ENCODE data around the gene ILDR2. TPM values are rescaled to one million over a fixed set of nuclear protein-coding genes. Genes with fewer than 3 reads are reported as not detected.

The ILDR2 gene
- total and polyA plus RNA-seq, 2 donors (not counting 3 experiments of a cell fraction or from before 2014, with no cell fraction given) = not detected

DNA sequence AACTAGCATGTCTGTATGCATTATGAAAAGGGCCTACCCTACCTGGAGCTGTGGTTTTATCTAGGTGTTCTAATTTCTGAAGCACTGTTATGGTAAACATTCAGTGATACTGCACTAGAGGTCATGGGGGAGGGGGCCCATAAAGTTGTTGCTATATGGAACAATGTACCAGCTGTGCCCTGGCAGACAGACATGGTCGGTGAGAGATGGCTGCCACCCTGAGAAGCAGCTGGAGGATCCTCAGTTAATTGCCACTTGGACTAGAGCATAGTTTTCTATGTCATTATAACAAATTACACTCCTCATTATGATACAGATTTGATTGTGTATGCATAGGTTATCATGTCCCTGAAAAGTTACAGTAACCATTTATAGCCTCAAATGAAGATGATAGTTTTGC, 45.4 kb downstream of the ILDR2 start:
- Histone ChIP-seq H3K27me3 (ENCODE audit: control insufficient read depth in 2 of 2, insufficient read depth in 2 of 2, low read length in 2 of 2) (peaks cover 0 to 2% of the 10 kb centered on the region in 2 experiments), H3K27ac (ENCODE audit: insufficient read depth, low read depth, low read length) (no peak overlapping the region), H3K9me3 (replicated peaks; ENCODE audit: control insufficient read depth, insufficient read depth, low read length) (no peaks in the 10 kb centered on the region), H3K79me2 (ENCODE audit: control insufficient read depth, insufficient read depth, low read length) (no peaks in the 10 kb centered on the region), H2AFZ (ENCODE audit: low read depth, low read length) (no peak overlapping the region), H3K9me1 (replicated peaks; ENCODE audit: control insufficient read depth, extremely low read depth, insufficient read depth, low read length) (no peaks in the 10 kb centered on the region), H3K4me1 (ENCODE audit: control insufficient read depth, extremely low read depth, insufficient read depth, low read length) (no peaks in the 10 kb centered on the region), H3K9ac (replicated peaks; ENCODE audit: extremely low read depth, insufficient read depth, low read length) (no peak overlapping the region), H3K4me3 (replicated peaks in 1 of 3; ENCODE audit: insufficient read depth in 1 of 3, low read depth in 1 of 3, low read length in 3 of 3) (no peak overlapping the region), H3K4me2 (ENCODE audit: insufficient read depth, low read length) (no peak overlapping the region), H4K20me1 (replicated peaks; ENCODE audit: control insufficient read depth, extremely low read depth, insufficient read depth, low read length) (no peaks in the 10 kb centered on the region), H3K36me3 (ENCODE audit: control insufficient read depth in 2 of 2, extremely low read depth in 1 of 2, insufficient read depth in 2 of 2, low read length in 2 of 2) (no peaks in the 10 kb centered on the region)
- DNase-seq (ENCODE audit: low read depth, low spot score) (no peak), FAIRE-seq (no peak)
- TF ChIP-seq POLR2AphosphoS5 (IDR thresholded peaks at IDR 0.05; ENCODE audit: insufficient read depth, low read depth, low read length) = no peak
- TF ChIP-seq, protein P1, sequence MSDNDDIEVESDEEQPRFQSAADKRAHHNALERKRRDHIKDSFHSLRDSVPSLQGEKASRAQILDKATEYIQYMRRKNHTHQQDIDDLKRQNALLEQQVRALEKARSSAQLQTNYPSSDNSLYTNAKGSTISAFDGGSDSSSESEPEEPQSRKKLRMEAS (IDR thresholded peaks at IDR 0.05; ENCODE audit: insufficient read depth, insufficient read length) = no peak
- TF ChIP-seq, protein P2, sequence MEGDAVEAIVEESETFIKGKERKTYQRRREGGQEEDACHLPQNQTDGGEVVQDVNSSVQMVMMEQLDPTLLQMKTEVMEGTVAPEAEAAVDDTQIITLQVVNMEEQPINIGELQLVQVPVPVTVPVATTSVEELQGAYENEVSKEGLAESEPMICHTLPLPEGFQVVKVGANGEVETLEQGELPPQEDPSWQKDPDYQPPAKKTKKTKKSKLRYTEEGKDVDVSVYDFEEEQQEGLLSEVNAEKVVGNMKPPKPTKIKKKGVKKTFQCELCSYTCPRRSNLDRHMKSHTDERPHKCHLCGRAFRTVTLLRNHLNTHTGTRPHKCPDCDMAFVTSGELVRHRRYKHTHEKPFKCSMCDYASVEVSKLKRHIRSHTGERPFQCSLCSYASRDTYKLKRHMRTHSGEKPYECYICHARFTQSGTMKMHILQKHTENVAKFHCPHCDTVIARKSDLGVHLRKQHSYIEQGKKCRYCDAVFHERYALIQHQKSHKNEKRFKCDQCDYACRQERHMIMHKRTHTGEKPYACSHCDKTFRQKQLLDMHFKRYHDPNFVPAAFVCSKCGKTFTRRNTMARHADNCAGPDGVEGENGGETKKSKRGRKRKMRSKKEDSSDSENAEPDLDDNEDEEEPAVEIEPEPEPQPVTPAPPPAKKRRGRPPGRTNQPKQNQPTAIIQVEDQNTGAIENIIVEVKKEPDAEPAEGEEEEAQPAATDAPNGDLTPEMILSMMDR (IDR thresholded peaks at IDR 0.05; ENCODE audit: extremely low read depth in 1 of 2, insufficient read depth in 1 of 2, low read depth in 1 of 2, low read length in 2 of 2) = no peak
- TF ChIP-seq GATA2 (IDR thresholded peaks at IDR 0.05; ENCODE audit: insufficient read depth, insufficient read length, low read depth, low read length) = no peak
- no peak for TF ChIP-seq MYC (IDR thresholded peaks at IDR 0.05; ENCODE audit: low read depth, low read length)
- no peak for TF ChIP-seq JUN (IDR thresholded peaks at IDR 0.05; ENCODE audit: borderline replicate concordance, insufficient read depth, insufficient read length, low read depth)
- no peak for TF ChIP-seq POLR2A (IDR thresholded peaks at IDR 0.05; ENCODE audit: low read depth, low read length)
- TF ChIP-seq FOS (IDR thresholded peaks at IDR 0.05; ENCODE audit: borderline replicate concordance, insufficient read depth, low read length) = no peak
- TF ChIP-seq EZH2 (IDR thresholded peaks at IDR 0.05; ENCODE audit: borderline replicate concordance, low read depth, low read length, severe bottlenecking) = no peak
- dilution Hi-C loops (cut with MboI; ENCODE audit: extremely low pct_ligation_motif_present, low sequenced_read_pairs) (no loop called here), intact Hi-C loops (cut with micrococcal nuclease) (no loop called here)
- CTCF ChIA-PET = interaction anchor here (1.3 kb wide), 1 partner anchor 9 kb away, joined by 3 read pairs; no protein-coding TSS in a partner anchor
- POLR2A ChIA-PET = no interaction called here
- no TSS peak for BruUV-seq (replicated peaks)
